ENCODE results near the gene TPM1.
"Not testable (repeated sequence)": the region's sequence is repeated elsewhere in the genome, so short reads cannot be mapped to it uniquely, and the experiment has no call there.

Gene TPM1

GRCh38 chr15:63094495-63094931 lies 52.0 kb downstream of the TPM1 start:
- DNase-seq (ENCODE audit: low read depth in 2 of 2): no peak

- no peak for DNase-seq (ENCODE audit: low read depth in 2 of 2)
These were observed 53.6 kb downstream of the TPM1 start for GRCh38 chr15:63096178-63096577.

GRCh38 chr15:63098901-63099300 lies 56.4 kb downstream of the TPM1 start:
- DNase-seq (ENCODE audit: low read depth in 2 of 2): not testable (repeated sequence)

- not testable (repeated sequence) for DNase-seq (ENCODE audit: low read depth in 2 of 2)
These were observed 57.0 kb downstream of the TPM1 start for GRCh38 chr15:63099581-63099980.

- no peak for DNase-seq (ENCODE audit: low read depth in 2 of 2)
These were observed 60.9 kb downstream of the TPM1 start for GRCh38 chr15:63103416-63103815.

- no peak for DNase-seq (ENCODE audit: low read depth in 2 of 2)
These were observed 62.2 kb downstream of the TPM1 start for GRCh38 chr15:63104727-63105126.

- DNase-seq (ENCODE audit: low read depth in 2 of 2): not testable (repeated sequence)
These were observed 62.8 kb downstream of the TPM1 start for GRCh38 chr15:63105354-63105753.

- no peak for DNase-seq (ENCODE audit: low read depth in 2 of 2)
These were observed 65.5 kb downstream of the TPM1 start for GRCh38 chr15:63107895-63108546.

- no peak for DNase-seq (ENCODE audit: low read depth in 2 of 2)
These were observed 67.0 kb downstream of the TPM1 start for GRCh38 chr15:63109498-63109897.

- no peak for DNase-seq (ENCODE audit: low read depth in 2 of 2)
These were observed 67.4 kb downstream of the TPM1 start for GRCh38 chr15:63109920-63110319.

GRCh38 chr15:63110428-63111026 lies 68.0 kb downstream of the TPM1 start:
- no peak for DNase-seq (ENCODE audit: low read depth in 2 of 2)

- DNase-seq (ENCODE audit: low read depth in 2 of 2): no peak
These were observed 68.9 kb downstream of the TPM1 start for GRCh38 chr15:63111481-63111880.

- no peak for DNase-seq (ENCODE audit: low read depth in 2 of 2)
These were observed 70.3 kb downstream of the TPM1 start for GRCh38 chr15:63112871-63113270.

- DNase-seq (ENCODE audit: low read depth in 2 of 2): no peak
These were observed 71.9 kb downstream of the TPM1 start for GRCh38 chr15:63114465-63114864.
